NCI-H2171 (cell line): ENCODE data around the gene RAP1GAP2.
"Not testable (repeated sequence)": the region's sequence is repeated elsewhere in the genome, so short reads cannot be mapped to it uniquely, and the experiment has no call there.

Experiments used
- DNase-seq: peaks from one replicate; lab custom pipeline; 2025; lab: John Stamatoyannopoulos, UW

RAP1GAP2 gene

DNA sequence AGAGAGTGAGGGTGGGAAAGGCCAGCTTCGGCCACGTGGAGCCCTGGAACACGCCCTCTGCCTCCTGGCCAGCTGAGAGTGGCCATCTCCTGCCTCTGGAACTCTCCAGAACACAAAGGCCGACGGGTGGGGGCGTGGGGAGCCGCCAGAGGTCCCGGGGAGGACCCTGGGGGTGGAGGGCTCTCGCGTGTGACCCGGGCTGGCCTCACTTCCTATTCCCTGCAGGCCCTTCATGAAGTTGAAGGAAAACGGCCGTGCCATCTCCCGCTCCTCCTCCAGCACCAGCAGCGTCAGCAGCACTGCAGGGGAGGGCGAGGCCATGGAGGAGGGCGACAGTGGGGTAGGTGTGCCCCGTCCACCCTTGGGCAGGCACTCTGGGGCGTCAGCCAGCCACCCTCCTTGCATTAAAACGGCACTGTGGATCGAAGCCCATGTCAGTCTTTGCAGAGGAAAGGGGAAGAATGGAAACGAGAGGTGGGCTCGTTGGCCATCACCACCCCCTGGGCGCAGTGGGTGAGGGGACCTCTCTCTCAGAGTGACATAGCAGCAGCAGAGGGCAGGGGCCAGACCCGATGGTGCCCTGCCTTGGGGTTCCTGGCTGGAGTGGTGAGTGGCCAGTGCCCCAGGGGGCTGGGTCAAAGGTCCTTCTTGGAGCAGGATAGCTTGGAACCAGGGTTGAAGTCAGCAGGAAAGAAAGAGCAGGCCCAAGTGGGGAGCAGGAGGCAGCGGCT is 230.1 kb downstream of the RAP1GAP2 start:
- DNase-seq: no peak

DNA sequence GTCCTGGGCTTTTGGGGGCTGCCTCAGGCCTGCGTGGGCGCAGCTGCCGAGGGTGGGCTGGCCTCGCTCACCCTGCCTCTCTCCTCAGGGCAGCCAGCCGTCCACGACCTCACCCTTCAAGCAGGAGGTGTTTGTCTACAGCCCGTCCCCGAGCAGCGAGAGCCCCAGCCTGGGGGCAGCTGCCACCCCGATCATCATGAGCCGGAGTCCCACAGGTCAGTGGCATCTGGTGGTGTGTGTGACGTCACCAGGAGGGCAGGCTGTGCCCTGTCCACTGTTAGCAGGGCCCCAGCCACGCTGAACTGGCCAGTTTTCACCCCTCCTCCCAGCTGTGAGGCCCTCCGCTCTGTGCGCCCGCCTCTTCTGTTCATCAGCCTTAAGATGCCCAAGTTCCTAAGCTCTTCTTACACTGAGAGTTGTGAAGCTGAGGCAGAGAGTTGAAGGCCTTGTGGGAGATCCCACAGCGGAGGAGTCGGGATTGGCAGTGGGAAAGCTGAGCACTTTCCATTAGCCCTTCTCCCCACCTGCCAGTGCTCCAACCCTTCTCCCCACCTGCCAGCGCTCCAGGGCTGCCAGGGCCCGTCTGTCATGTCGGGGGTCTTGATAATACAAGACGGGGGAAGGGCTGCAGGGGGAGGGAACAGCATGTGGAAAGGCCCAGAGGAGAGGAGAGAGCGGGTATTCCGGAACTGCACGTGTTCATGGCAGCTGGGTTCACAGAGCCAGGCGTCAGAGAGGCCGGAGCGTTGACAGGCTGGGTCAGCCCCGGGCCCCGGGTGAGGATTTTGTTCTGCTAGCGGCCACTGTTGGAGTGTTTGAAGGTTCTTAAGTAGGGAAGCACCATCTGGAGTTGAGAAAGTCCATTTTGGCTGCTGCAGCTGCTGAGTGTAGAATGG is 230.9 kb downstream of the RAP1GAP2 start:
- DNase-seq: peak; percentile 61

DNA sequence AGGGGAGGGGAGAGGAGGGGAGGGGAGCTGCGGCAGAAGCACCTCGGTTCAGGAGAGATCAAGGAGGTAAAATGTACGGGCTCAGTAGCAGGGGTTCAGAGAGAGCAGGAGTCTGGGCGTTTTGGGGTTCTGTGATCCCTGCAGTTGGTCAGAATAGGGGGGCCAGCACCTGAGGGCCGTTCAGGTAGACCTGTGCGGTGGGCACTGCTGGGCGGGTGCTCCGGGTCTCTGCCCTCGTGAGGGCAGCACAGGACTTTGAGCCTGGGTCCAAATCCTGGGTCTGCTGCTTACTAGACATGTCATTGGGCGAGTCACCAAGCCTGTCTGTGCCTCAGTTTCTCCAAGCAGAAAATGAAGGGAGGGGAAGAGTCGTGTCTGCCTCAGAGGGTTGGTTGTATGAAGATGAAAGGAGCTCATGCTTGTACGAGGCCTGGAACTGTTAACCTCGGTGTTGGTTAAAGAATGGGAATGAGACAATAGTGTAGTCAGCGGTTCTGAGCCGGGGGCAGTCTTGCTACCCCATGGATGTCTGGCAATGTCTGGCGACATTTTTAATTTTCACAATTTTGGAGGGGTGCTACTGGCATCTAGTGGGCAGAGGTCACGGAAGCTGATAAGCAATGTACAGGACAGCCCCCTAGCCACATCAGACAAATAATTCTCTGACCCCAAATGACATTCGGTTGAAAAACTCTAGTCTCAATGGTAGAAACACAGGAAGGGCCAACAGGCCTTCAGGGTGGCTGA is 231.7 kb downstream of the RAP1GAP2 start:
- no peak for DNase-seq

DNA sequence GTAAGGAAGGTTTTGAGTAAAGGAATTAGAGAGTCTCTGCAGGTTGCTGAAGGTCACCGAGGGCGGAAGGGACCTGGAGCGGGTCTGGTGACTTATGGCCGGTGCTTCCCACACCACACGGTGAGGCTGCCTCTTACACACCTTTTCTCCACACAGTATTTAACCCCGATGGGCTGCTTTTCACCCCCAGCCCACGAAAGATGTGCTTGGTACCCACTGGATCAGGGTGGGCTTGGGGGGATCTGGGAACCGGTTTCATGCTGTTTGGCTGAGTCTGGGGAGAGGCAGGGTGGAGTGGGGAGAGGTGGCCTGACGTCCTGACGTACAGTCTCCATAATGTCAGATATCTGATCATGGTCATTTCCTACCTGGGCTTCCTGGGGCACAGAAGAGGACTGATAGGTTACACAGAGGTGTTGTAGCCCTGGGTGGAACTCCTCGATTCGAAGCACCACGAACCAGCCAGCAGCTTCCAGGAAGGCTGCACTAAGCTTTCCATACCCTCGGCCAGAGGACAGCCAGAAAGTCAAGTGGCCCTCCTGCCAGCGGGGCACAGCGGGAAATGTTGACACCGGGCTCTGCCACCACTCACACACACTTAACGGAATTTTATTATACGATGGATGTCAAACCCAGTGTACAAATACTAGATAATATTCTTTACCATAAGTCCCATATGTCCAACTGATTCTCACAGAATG is 233.1 kb downstream of the RAP1GAP2 start:
- no peak for DNase-seq

DNA sequence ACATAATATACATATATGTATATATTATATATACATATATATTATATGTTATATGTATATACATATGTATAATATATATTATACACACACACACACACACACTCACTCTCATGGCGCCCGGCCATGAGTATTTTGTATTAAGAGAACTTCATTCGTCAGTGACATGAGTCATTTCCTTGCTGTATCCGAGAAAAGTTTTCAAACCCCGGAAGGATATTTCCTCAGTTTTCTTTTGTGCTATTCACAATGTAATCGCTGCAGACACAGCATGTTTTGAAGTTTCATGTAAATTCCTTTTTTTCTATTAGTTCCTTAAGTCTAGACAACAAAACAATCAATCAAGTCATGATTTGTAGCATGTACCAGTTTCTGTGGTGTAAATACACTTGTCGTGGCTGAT is 233.9 kb downstream of the RAP1GAP2 start:
- DNase-seq: no peak

DNA sequence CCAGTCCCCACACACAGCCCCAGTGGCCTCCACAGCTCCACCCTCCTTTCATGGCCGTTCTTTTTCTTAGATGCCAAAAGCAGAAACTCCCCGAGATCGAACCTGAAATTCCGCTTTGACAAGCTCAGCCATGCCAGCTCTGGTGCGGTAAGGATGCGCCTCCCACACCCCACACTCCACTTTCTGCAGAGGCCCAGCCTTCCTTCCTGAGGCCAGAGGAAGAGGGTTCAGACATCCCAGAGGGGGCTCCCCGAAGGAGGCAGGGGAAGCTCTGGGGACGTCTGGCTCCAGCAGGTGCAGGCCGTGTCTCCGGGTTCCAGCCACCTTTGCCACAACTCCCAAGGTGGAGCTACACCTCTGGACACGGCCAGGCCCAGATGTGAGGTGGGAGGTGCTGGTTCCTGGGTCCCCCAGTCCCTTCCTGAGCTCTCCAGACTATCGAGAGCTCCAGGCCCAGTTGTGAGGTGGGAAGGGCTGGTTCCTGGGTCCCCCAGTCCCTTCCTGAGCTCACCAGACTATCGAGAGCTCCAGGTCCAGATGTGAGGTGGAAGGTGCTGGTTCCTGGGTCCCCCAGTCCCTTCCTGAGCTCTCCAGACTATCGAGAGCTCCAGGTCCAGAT is 234.7 kb downstream of the RAP1GAP2 start:
- not testable (repeated sequence) for DNase-seq

DNA sequence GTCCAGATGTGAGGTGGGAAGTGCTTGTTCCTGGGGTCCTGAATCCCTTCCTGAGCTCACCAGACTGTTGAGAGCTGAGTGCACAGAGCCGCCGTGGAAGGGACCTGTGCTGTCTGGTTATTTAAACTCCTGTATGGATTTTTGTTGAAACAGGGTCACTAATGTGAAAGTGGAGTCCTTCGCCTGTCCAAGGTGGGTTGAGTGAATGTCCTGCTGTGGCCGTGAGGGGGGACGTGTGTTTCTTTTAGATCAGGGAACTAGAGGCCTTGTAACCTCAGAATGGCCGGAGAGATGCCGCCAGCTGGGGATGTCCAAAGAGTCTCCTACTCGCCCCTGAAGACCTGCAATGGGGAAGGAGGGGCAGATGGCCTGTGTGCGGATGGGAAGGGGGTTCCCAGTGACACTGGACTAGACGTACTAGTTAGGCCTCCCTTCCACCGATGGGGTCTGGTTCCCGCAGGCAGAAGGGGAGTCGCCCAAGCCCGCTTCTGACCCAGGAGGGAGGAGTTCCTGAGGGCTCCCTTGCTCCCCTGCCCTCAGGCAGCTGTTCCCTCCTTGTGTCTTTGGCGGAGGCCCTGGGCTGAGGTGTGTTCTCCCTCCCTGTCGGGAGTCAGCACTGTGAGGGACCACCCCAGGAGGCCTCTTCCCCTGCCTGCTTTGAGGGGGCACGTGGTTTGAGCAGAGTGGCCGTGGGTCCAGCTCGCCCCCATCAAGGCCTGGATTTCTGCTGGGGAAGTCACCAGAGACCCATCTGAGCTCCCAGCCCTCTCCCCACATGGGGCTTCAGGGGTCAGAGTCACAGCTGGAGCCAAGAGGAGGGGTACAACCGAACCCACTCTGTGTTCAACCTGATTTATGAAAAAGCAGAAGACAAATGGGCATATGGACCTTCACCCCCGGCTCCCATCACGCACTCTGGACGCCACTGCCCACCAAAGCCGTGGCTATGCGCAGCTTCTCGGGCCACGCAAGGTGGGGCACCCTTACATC is 236.3 kb downstream of the RAP1GAP2 start:
- no peak for DNase-seq

DNA sequence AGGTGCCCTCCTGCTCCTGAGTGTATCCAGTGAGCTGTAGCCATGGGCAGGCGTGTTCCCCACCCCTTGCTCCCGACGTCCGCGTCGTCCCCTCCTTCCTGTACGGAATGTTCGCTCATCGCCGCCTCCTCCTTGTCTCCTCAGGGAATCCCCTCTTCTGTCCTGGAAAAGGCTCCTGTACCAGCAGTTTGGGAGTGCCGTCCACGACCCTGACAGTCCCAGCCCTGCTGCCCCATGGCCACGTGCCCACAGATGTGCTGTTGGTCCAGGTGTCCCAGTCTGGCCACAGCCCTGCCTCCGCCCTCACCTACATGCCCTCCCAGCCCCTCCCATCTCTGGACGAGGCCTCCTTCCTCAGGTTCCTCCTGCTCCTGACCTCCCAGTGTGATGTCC is 237.0 kb downstream of the RAP1GAP2 start:
- no peak for DNase-seq

DNA sequence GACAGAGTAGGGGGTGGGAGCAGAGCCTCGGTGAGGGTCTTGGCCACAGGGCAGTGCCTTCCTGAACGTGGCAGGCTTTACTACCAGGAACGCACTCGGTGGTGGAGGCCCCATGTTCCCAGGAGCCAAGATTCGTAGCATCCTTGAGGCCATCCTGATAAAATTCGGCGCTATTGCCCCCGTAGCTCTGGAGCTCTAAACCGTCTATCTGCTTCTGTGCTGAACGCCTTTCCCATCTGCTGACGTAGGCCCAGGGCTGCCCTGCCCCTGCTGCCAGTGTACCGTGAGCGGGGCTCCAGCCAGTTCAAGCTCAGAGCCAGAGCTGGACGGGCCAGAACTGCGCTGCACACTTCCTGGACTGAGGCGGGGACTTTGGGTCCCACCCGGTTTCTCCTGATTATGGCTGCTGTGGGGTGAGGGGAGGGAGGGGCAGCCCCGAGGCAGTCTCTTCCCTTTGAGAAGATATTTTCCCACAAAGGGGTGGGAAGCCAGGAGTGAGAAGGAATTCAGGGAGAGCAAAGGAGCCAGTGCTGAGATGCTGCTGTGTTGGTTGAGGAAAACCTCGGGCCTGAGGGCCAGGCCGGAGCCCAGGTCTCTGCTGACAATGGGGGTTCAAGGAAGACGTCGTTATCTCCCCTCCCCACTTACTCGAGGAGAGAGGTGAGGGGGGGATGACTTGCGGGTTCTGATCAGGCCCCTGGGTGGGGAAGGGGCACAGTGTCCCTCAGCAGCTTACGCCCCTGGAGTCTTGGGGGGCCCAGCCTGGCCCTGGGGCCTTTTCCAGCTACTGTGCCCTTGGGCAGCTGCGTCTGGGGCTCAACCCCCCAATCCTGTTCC is 237.7 kb downstream of the RAP1GAP2 start:
- no peak for DNase-seq

DNA sequence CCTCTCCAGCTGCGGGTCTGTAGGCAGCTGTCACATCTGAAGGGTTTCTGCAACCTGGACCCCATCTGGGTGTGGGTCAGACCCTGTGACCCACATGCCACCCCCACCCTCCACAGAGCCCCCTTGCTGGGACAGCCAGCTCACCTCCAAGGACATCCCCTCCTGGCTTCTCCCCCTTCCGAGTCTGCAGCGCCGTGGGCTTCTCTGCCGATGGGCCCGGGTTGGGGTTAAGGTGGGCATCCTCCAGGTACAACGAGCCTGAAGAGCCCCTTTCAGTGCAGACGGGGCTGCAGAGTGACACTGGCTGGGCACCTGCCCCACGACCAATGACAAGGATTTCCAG is 238.3 kb downstream of the RAP1GAP2 start:
- DNase-seq: no peak

DNA sequence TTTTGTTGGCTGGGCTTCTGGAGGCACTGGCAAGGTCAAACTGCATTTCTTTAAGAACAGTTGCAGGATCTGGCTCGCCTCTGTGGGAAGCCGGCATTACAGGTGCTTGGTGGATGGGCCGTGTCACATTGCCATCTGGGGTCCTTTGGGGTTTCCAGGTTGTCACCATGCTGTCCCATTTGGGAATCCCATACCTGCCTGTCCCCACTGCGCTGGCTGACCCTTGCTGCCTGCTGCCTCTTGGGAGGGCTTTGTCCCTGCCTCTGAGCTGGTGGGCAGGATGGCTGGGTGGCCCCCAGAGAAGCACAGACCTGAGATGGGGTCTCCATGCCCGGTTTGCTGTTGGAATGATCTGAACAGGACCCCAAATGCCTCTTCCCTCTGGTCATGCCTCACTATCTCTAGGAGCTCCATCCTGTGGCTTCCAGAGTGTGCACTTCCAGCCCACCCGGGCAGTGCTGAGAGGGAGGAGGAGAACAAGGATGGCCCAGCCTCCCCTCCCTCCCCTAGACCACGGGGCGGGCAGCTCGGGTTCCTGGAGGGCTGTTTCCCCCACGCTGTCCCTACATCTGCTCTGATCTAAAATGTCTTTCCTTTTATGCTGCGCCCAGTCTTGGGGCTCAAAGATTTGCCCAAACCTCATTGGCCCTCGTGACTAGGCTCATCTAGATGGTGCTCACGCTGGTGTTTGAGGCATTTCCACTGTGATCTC is 239.2 kb downstream of the RAP1GAP2 start:
- DNase-seq: no peak

DNA sequence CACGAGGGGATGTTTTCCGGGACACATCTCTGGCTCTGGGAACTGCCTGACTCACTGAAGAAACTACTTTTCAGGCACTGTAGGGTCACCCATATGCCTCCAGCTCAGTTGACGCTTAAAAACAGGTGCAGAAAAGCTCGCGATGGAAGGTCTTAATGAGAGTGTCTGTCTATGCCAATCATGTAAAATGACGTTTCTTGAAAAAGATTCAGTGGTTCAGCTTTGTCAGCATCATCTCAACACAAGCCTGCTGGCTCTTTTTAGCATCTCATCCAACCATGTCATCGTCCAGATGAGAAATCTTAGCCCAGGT is 239.7 kb downstream of the RAP1GAP2 start:
- no peak for DNase-seq

DNA sequence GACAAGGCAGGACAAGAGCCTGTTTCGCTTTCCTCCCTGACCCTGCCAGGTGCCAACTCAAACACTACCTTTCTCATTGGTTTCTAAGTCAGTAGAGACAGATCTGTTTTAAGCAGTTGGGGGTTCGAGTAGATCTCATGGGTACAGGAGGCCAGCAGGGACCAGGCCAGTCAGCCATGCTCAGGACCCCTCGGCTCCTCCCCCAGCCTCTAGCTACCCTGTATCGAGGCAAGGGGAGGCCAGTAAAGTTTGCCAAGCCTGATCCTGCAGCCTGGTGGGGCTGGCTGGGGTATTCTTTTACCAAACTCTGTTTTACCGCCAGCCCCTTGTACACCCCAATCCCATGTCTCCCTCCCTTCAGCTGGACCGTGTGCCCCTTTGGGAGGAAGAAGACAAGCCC is 240.6 kb downstream of the RAP1GAP2 start:
- no peak for DNase-seq

DNA sequence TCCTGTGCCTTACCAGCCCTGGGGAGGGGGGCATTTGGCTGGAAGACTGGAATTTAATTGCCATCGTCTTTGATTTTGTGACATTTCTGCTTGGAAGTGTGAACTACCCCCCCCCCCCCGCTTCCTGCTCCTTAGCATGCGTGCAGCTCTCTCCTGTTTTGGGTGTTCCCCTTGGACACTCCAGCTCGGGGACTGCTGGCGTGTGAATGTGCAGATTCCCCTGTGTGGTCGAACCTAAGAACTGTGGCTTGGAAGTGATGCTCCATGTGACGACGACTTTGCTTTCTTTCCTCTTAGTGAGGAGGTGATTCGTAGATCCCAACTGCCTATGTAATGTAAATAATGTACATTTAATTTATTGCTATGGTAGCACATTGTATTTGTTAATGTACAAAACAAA is 241.0 kb downstream of the RAP1GAP2 start:
- DNase-seq: no peak

DNA sequence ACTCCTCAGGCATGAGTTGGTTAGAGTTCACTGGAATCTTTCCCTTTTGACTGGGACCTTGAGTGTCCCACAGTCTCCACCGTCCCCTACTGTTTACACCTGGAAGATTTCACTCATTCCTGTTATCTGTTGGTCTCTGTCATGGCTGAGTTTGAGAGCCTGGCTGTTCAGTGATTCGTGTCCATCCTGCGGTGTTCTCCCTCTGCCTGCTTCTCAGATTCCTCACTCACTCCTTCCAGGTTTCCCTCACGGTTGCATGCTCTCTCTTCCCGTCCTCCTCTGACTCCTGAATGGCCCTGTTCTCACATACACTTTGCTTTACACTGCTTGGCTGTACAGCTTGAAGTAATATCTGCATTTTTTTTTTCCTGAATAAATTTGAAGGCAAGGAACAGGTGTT is 242.7 kb downstream of the RAP1GAP2 start:
- DNase-seq: peak; percentile 22

DNA sequence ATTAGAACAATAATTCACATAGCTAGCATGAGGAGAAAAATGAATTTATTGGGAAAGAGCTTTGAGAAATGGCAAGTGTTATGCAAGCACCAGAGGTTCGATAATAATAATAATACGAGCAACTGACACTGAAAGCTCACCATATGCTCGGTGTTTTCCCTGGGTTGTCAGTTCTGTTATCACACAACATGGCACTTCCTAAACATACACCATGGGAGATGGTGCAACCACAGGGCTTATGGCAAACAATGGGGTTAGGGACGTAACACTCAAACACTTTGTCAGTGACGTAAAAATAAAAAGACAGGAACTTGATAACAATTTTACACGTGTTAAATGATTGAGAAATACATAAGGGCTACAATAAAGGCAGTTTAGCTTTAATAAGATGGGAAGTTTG is 243.5 kb downstream of the RAP1GAP2 start:
- peak; percentile 47 for DNase-seq

DNA sequence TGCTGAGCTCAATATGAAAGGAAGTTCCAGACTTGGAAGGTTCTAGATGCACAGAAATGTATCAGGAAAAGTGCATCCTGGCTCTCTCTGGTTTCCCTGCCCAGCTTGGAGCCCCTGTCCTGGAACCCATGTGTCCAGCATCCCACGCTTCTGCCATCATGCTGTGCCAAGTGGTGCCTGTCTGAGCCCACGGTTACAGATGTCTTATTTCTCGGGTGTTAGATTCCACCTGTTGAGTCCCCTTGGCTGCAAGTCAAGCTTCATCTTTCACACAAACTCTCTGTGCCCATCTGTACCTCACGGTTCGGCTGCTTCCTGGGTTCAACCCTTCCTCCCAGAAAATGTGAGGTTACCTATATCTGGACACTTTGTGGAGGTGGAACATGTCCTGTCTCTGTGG is 244.6 kb downstream of the RAP1GAP2 start:
- DNase-seq: peak; percentile 9

DNA sequence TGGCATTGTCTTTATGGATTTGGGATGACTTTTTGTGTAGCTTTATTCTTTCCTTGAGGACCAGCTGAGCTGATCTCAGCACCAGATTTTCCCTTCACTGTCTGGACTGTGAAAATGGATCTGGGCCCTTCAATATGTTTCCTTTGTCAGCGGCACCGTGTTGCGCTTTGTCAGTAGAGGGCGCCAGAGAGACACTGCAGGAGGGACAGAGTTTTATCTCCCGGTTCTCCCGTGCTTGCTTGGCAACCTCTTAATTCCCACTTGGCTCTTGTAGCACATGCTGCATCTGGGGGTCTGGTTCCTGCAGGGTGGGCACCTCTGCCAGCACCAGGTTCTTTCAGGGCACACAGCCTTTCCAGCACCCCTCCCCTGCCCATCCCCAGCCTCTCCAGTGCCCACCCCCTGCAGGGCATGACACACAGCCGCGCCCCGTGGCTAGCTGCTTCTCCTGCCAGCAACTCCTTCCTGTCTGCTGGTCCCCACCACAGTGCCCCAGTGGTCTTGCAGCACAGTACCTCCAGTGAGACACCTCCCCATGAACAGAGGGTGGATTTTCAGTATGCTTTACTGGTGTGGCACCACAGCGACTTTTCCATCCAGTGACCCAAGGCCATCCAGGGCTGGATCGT is 247.6 kb downstream of the RAP1GAP2 start:
- peak; percentile 9 for DNase-seq

DNA sequence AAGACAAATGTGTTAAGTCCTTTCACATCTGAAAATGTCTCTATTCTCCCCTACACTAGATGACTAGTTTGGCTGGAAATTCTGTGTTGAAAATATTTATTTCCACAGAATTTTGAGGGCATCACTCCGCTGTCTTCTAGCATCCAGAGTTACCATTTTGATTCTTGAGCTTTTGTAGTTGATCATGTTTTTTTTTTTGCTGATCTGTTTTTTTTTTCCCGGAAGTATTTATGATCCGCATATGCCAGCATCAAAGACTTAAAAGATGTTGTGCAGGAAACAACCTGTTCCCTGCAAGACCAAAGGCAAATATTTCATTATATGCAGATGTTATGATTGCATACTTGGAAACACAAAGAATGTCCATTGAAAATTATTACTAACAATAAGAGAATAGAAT is 250.5 kb downstream of the RAP1GAP2 start:
- DNase-seq: no peak
